Measurements from ENCODE around the gene BIRC2. TPM values are rescaled to one million over a fixed set of nuclear protein-coding genes. Genes with fewer than 3 reads are reported as not detected.

BIRC2 gene
- total and polyA plus RNA-seq, 9 donors: 37.3 to 57.1 (median 41.3) TPM

- Histone ChIP-seq H3K27ac (ENCODE audit: low read length) (no peak overlapping the region), H3K27me3 (ENCODE audit: control insufficient read depth, insufficient read depth, low read length) (no peaks in the 10 kb centered on the region), H3K4me3 (ENCODE audit: low read length) (no peak overlapping the region), H3K9me3 (replicated peaks; ENCODE audit: control insufficient read depth, low read depth, low read length) (no peaks in the 10 kb centered on the region), H3K4me1 (ENCODE audit: control insufficient read depth, insufficient read depth, low read length) (peaks cover 4% of the 10 kb centered on the region), H3K36me3 (ENCODE audit: control insufficient read depth, insufficient read depth, low read length) (no peaks in the 10 kb centered on the region)
- no peak for DNase-seq
- 89% methylated on average over 16 of the region's 25 CpGs for WGBS (ENCODE audit: insufficient coverage)
Observed at GRCh38 chr11:102309621-102310541, 37.1 kb upstream of the BIRC2 start.

GRCh38 chr11:102312667-102313066 is 34.3 kb upstream of the BIRC2 start:
- no CpG with 5 or more reads among the region's 2 CpGs for WGBS (ENCODE audit: insufficient coverage)
- Histone ChIP-seq H3K4me1 (ENCODE audit: control insufficient read depth, insufficient read depth, low read length) (peaks cover 7% of the 10 kb centered on the region), H3K9me3 (replicated peaks; ENCODE audit: control insufficient read depth, low read depth, low read length) (no peaks in the 10 kb centered on the region), H3K27me3 (ENCODE audit: control insufficient read depth, insufficient read depth, low read length) (no peaks in the 10 kb centered on the region), H3K4me3 (ENCODE audit: low read length) (no peak overlapping the region), H3K36me3 (ENCODE audit: control insufficient read depth, insufficient read depth, low read length) (no peaks in the 10 kb centered on the region), H3K27ac (ENCODE audit: low read length) (peak overlapping the region; percentile 65)
- DNase-seq: peak; percentile 57

GRCh38 chr11:102313238-102313940 is 33.6 kb upstream of the BIRC2 start:
- Histone ChIP-seq H3K27me3 (ENCODE audit: control insufficient read depth, insufficient read depth, low read length) (no peaks in the 10 kb centered on the region), H3K9me3 (replicated peaks; ENCODE audit: control insufficient read depth, low read depth, low read length) (no peaks in the 10 kb centered on the region), H3K4me3 (ENCODE audit: low read length) (no peak overlapping the region), H3K4me1 (ENCODE audit: control insufficient read depth, insufficient read depth, low read length) (peaks cover 9% of the 10 kb centered on the region), H3K27ac (ENCODE audit: low read length) (peak overlapping the region; percentile 65), H3K36me3 (ENCODE audit: control insufficient read depth, insufficient read depth, low read length) (no peaks in the 10 kb centered on the region)
- peak; percentile 36 for DNase-seq
- WGBS (ENCODE audit: insufficient coverage): 100% methylated on average over 1 of the region's 4 CpGs

- H3K4me1 ChIP-seq (ENCODE audit: control insufficient read depth, insufficient read depth, low read length): peaks cover 9% of the 10 kb centered on the region
- no peaks in the 10 kb centered on the region for H3K9me3 ChIP-seq (replicated peaks; ENCODE audit: control insufficient read depth, low read depth, low read length)
- H3K27ac ChIP-seq (ENCODE audit: low read length): no peak overlapping the region
- no CpG with 5 or more reads among the region's 2 CpGs for WGBS (ENCODE audit: insufficient coverage)
- no peaks in the 10 kb centered on the region for H3K27me3 ChIP-seq (ENCODE audit: control insufficient read depth, insufficient read depth, low read length)
- no peak overlapping the region for H3K4me3 ChIP-seq (ENCODE audit: low read length)
- DNase-seq: no peak
- no peaks in the 10 kb centered on the region for H3K36me3 ChIP-seq (ENCODE audit: control insufficient read depth, insufficient read depth, low read length)
Observed at GRCh38 chr11:102314784-102315183, 32.2 kb upstream of the BIRC2 start.

GRCh38 chr11:102316346-102316904 is 30.6 kb upstream of the BIRC2 start:
- no peak overlapping the region for H3K4me3 ChIP-seq (ENCODE audit: low read length)
- WGBS (ENCODE audit: insufficient coverage): 20% methylated on average over 1 of the region's 4 CpGs
- H3K36me3 ChIP-seq (ENCODE audit: control insufficient read depth, insufficient read depth, low read length): no peaks in the 10 kb centered on the region
- H3K27me3 ChIP-seq (ENCODE audit: control insufficient read depth, insufficient read depth, low read length): no peaks in the 10 kb centered on the region
- no peaks in the 10 kb centered on the region for H3K9me3 ChIP-seq (replicated peaks; ENCODE audit: control insufficient read depth, low read depth, low read length)
- no peak for DNase-seq
- H3K27ac ChIP-seq (ENCODE audit: low read length): no peak overlapping the region
- peaks cover 9% of the 10 kb centered on the region for H3K4me1 ChIP-seq (ENCODE audit: control insufficient read depth, insufficient read depth, low read length)

- Histone ChIP-seq H3K27me3 (ENCODE audit: control insufficient read depth, insufficient read depth, low read length) (no peaks in the 10 kb centered on the region), H3K36me3 (ENCODE audit: control insufficient read depth, insufficient read depth, low read length) (no peaks in the 10 kb centered on the region), H3K4me3 (ENCODE audit: low read length) (peak within 1 kb of the TSS; percentile 50), H3K9me3 (replicated peaks; ENCODE audit: control insufficient read depth, low read depth, low read length) (no peaks in the 10 kb centered on the region), H3K4me1 (ENCODE audit: control insufficient read depth, insufficient read depth, low read length) (peaks cover 9% of the 10 kb centered on the region), H3K27ac (ENCODE audit: low read length) (peak within 1 kb of the TSS; percentile 67)
- DNase-seq: peak; percentile 86
- WGBS (ENCODE audit: insufficient coverage): 7% methylated on average over 34 of the region's 34 CpGs
Observed at GRCh38 chr11:102317099-102317767, 29.8 kb upstream of the BIRC2 start, which contains the start of gene BIRC3. TSS of gene BIRC3 (plus strand) at chr11:102317484. CDS start at chr11:102324510, 7,026 bp downstream.

- no peak overlapping the region for H3K27ac ChIP-seq (ENCODE audit: low read length)
- 40% methylated on average over 4 of the region's 7 CpGs for WGBS (ENCODE audit: insufficient coverage)
- no peak for DNase-seq
- no peaks in the 10 kb centered on the region for H3K36me3 ChIP-seq (ENCODE audit: control insufficient read depth, insufficient read depth, low read length)
- no peaks in the 10 kb centered on the region for H3K27me3 ChIP-seq (ENCODE audit: control insufficient read depth, insufficient read depth, low read length)
- peaks cover 9% of the 10 kb centered on the region for H3K4me1 ChIP-seq (ENCODE audit: control insufficient read depth, insufficient read depth, low read length)
- no peaks in the 10 kb centered on the region for H3K9me3 ChIP-seq (replicated peaks; ENCODE audit: control insufficient read depth, low read depth, low read length)
- peak overlapping the region; percentile 50 for H3K4me3 ChIP-seq (ENCODE audit: low read length)
Observed at GRCh38 chr11:102317768-102318103, 29.3 kb upstream of the BIRC2 start.

- Histone ChIP-seq H3K4me1 (ENCODE audit: control insufficient read depth, insufficient read depth, low read length) (peaks cover 5% of the 10 kb centered on the region), H3K36me3 (ENCODE audit: control insufficient read depth, insufficient read depth, low read length) (no peaks in the 10 kb centered on the region), H3K27ac (ENCODE audit: low read length) (no peak overlapping the region), H3K9me3 (replicated peaks; ENCODE audit: control insufficient read depth, low read depth, low read length) (no peaks in the 10 kb centered on the region), H3K4me3 (ENCODE audit: low read length) (no peak overlapping the region), H3K27me3 (ENCODE audit: control insufficient read depth, insufficient read depth, low read length) (no peaks in the 10 kb centered on the region)
- WGBS (ENCODE audit: insufficient coverage): 100% methylated on average over 1 of the region's 1 CpG
- DNase-seq: no peak
Observed at GRCh38 chr11:102318469-102318868, 28.5 kb upstream of the BIRC2 start.

- no peak overlapping the region for H3K4me3 ChIP-seq (ENCODE audit: low read length)
- no peaks in the 10 kb centered on the region for H3K36me3 ChIP-seq (ENCODE audit: control insufficient read depth, insufficient read depth, low read length)
- peaks cover 5% of the 10 kb centered on the region for H3K4me1 ChIP-seq (ENCODE audit: control insufficient read depth, insufficient read depth, low read length)
- WGBS (ENCODE audit: insufficient coverage): 76% methylated on average over 2 of the region's 2 CpGs
- no peak for DNase-seq
- H3K9me3 ChIP-seq (replicated peaks; ENCODE audit: control insufficient read depth, low read depth, low read length): no peaks in the 10 kb centered on the region
- no peaks in the 10 kb centered on the region for H3K27me3 ChIP-seq (ENCODE audit: control insufficient read depth, insufficient read depth, low read length)
- H3K27ac ChIP-seq (ENCODE audit: low read length): no peak overlapping the region
Observed at GRCh38 chr11:102319544-102319943, 27.5 kb upstream of the BIRC2 start.

- H3K27ac ChIP-seq (ENCODE audit: low read length): no peak overlapping the region
- H3K9me3 ChIP-seq (replicated peaks; ENCODE audit: control insufficient read depth, low read depth, low read length): no peaks in the 10 kb centered on the region
- no peaks in the 10 kb centered on the region for H3K36me3 ChIP-seq (ENCODE audit: control insufficient read depth, insufficient read depth, low read length)
- H3K4me1 ChIP-seq (ENCODE audit: control insufficient read depth, insufficient read depth, low read length): peaks cover 5% of the 10 kb centered on the region
- H3K27me3 ChIP-seq (ENCODE audit: control insufficient read depth, insufficient read depth, low read length): no peaks in the 10 kb centered on the region
- H3K4me3 ChIP-seq (ENCODE audit: low read length): no peak overlapping the region
- DNase-seq: no peak
Observed at GRCh38 chr11:102320188-102320587, 26.8 kb upstream of the BIRC2 start.
